ENCODE data around the gene UXT. TPM values are rescaled to one million over a fixed set of nuclear protein-coding genes. Genes with fewer than 3 reads are reported as not detected.
A peak's percentile ranks its signal among the peaks of the same experiment; 100 is the strongest.

Gene UXT
- total and polyA plus RNA-seq, 2 experiments from 2014 or later = 58.4 to 141 TPM

- no peak for TF ChIP-seq CTCF (conservative IDR thresholded peaks at IDR 0.05; ENCODE audit: low read depth in 2 of 2)
Observed at GRCh38 chrX:47631676-47632075, 27.3 kb downstream of the UXT start (continued).

DNA sequence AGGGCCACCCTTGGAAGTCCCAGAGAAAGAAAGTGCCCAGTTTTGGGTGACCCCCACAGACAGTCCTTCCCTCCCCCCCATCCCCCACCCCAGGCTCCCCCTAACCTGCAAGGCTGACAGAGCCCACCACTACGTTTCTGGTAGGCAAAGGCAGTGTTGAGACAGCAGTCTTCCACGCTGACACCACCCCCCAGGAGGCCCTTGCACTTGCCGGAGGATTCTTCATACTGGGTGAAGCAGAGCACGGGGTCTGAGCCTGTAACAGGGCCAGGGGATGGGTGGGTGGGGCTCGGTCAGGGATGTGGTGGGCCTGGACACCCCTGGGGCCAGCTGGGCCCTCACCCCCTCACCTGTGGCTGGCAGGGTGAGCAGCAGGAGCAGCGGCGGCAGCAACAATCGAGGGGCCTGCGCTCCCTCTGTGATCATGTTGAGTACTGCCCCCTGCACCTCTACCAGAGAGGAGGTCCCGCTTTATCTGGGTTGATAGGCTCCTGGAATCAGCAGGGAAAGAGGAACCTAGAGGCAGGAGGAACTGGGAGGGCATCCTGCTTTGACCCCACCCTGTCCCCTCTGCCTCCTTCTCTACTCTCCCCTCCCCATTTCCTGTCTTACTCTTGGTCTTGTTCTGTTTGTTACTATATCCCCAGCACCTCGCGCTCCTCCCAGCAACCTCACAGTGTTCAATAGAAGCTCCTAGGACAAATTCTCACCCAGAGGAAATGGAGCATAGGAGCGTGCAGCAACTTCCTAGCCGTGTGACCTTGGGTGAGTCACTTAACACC is 29.4 kb downstream of the UXT start, which contains the start of gene CFP:
CFP (minus strand) TSS at position 512 of the 782 bp plus-strand sequence; CDS start at position 426, 86 bp downstream.
- Histone ChIP-seq H3K27ac (ENCODE audit: low read depth) (no peak within 1 kb of the TSS), H3K9me2 (ENCODE audit: insufficient read depth) (no peaks in the 10 kb centered on the region), H3K79me2 (replicated peaks; ENCODE audit: insufficient read depth) (no peaks in the 10 kb centered on the region), H4K20me1 (replicated peaks; ENCODE audit: insufficient read depth) (no peaks in the 10 kb centered on the region), H3K4me2 (no peak within 1 kb of the TSS), H3K36me3 (ENCODE audit: insufficient read depth) (no peaks in the 10 kb centered on the region), H3F3A (replicated peaks; ENCODE audit: low read depth) (no peaks in the 10 kb centered on the region), H3K27me3 (ENCODE audit: insufficient read depth) (no peaks in the 10 kb centered on the region), H3K4me1 (ENCODE audit: insufficient read depth) (peaks cover 5% of the 10 kb centered on the region; the same call in 1 of the 2 replicates), H2AFZ (no peak within 1 kb of the TSS), H3K4me3 (no peak within 1 kb of the TSS)
- peaks cover 2% of the 10 kb centered on the region for H3K27me3 Mint-ChIP-seq (ENCODE audit: insufficient read depth, low read depth, poor library complexity)
- H3K4me1 Mint-ChIP-seq = peaks cover 15% of the 10 kb centered on the region
- H3K4me3 Mint-ChIP-seq = no peak within 1 kb of the TSS
- ATAC-seq (peak; percentile 65), DNase-seq (ENCODE audit: low spot score) (peak; percentile 20)
- no peaks in the 10 kb centered on the region for H3K9me3 Mint-ChIP-seq
- H3K27ac Mint-ChIP-seq = peak within 1 kb of the TSS; percentile 76; the same call in 1 of the 2 replicates
- H3K36me3 Mint-ChIP-seq (ENCODE audit: low read depth) = no peaks in the 10 kb centered on the region
- TF ChIP-seq ETS1 (IDR thresholded peaks at IDR 0.05) = no peak
- no peak for TF ChIP-seq EZH2 (IDR thresholded peaks at IDR 0.05; ENCODE audit: low read depth, unreplicated experiment)
- TF ChIP-seq POLR2AphosphoS5 (IDR thresholded peaks at IDR 0.05; ENCODE audit: low read depth) = no peak
- no peak for TF ChIP-seq NANOG (IDR thresholded peaks at IDR 0.05; ENCODE audit: borderline replicate concordance)
- TF ChIP-seq ZNF114 (CRISPR knock-in tag; IDR thresholded peaks at IDR 0.05) = no peak
- TF ChIP-seq STAT1 (IDR thresholded peaks at IDR 0.05; ENCODE audit: unreplicated experiment) = no peak
- TF ChIP-seq CREB1 (CRISPR knock-in tag; IDR thresholded peaks at IDR 0.05; ENCODE audit: low read depth) = no peak
- TF ChIP-seq, protein P1, sequence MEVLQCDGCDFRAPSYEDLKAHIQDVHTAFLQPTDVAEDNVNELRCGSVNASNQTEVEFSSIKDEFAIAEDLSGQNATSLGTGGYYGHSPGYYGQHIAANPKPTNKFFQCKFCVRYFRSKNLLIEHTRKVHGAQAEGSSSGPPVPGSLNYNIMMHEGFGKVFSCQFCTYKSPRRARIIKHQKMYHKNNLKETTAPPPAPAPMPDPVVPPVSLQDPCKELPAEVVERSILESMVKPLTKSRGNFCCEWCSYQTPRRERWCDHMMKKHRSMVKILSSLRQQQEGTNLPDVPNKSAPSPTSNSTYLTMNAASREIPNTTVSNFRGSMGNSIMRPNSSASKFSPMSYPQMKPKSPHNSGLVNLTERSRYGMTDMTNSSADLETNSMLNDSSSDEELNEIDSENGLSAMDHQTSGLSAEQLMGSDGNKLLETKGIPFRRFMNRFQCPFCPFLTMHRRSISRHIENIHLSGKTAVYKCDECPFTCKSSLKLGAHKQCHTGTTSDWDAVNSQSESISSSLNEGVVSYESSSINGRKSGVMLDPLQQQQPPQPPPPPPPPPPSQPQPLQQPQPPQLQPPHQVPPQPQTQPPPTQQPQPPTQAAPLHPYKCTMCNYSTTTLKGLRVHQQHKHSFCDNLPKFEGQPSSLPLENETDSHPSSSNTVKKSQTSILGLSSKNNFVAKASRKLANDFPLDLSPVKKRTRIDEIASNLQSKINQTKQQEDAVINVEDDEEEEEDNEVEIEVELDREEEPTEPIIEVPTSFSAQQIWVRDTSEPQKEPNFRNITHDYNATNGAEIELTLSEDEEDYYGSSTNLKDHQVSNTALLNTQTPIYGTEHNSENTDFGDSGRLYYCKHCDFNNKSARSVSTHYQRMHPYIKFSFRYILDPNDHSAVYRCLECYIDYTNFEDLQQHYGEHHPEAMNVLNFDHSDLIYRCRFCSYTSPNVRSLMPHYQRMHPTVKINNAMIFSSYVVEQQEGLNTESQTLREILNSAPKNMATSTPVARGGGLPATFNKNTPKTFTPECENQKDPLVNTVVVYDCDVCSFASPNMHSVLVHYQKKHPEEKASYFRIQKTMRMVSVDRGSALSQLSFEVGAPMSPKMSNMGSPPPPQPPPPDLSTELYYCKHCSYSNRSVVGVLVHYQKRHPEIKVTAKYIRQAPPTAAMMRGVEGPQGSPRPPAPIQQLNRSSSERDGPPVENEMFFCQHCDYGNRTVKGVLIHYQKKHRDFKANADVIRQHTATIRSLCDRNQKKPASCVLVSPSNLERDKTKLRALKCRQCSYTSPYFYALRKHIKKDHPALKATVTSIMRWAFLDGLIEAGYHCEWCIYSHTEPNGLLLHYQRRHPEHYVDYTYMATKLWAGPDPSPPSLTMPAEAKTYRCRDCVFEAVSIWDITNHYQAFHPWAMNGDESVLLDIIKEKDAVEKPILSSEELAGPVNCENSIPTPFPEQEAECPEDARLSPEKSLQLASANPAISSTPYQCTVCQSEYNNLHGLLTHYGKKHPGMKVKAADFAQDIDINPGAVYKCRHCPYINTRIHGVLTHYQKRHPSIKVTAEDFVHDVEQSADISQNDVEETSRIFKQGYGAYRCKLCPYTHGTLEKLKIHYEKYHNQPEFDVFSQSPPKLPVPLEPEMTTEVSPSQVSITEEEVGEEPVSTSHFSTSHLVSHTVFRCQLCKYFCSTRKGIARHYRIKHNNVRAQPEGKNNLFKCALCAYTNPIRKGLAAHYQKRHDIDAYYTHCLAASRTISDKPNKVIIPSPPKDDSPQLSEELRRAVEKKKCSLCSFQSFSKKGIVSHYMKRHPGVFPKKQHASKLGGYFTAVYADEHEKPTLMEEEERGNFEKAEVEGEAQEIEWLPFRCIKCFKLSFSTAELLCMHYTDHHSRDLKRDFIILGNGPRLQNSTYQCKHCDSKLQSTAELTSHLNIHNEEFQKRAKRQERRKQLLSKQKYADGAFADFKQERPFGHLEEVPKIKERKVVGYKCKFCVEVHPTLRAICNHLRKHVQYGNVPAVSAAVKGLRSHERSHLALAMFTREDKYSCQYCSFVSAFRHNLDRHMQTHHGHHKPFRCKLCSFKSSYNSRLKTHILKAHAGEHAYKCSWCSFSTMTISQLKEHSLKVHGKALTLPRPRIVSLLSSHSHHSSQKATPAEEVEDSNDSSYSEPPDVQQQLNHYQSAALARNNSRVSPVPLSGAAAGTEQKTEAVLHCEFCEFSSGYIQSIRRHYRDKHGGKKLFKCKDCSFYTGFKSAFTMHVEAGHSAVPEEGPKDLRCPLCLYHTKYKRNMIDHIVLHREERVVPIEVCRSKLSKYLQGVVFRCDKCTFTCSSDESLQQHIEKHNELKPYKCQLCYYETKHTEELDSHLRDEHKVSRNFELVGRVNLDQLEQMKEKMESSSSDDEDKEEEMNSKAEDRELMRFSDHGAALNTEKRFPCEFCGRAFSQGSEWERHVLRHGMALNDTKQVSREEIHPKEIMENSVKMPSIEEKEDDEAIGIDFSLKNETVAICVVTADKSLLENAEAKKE (CRISPR knock-in tag; IDR thresholded peaks at IDR 0.05) = no peak
- no peak for TF ChIP-seq JUNB (IDR thresholded peaks at IDR 0.05; ENCODE audit: unreplicated experiment)
- TF ChIP-seq EZH2phosphoT487 (IDR thresholded peaks at IDR 0.05; ENCODE audit: unreplicated experiment) = no peak
- no peak for TF ChIP-seq CTCF (conservative IDR thresholded peaks at IDR 0.05; ENCODE audit: low read depth in 2 of 2)
